Jurkat, Clone E6-1 (cell line): ENCODE data around the gene RPS10.
"Not testable (repeated sequence)": the region's sequence is repeated elsewhere in the genome, so short reads cannot be mapped to it uniquely, and the experiment has no call there.

Experiments used
- DNase-seq: peaks from one replicate; pipeline ENCODE4 v3.0.0-alpha.2; 2011; ENCODE audit warnings: low read depth, low spot score
- H3K4me3 ChIP-seq: 2 replicates; pipeline ENCODE4 v1.5.1; 2011; ENCODE audit warnings: mild to moderate bottlenecking, low read length, control low read depth, moderate library complexity

The RPS10 gene

DNA sequence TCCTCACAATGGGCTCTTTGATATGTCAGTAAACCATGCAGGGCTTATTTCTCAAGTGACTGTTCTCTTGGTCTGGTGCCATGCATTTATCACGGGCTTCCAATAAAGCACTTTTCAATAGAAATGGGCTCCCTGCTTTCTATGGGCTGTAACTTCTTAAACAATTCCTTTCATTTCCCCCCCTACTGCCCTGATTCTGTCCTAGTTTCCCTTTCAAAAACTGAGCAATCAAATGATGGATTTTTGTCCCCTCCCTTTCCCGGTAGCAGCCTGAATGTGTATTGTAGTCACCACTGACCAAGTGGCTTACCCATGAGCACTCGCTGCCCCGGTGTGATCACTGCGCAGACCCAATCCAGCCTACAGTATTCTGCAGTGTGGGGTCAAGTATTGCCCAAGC lies 13.9 kb downstream of the RPS10 start:
- H3K4me3 ChIP-seq, result no peak overlapping the region
- DNase-seq, result no peak

DNA sequence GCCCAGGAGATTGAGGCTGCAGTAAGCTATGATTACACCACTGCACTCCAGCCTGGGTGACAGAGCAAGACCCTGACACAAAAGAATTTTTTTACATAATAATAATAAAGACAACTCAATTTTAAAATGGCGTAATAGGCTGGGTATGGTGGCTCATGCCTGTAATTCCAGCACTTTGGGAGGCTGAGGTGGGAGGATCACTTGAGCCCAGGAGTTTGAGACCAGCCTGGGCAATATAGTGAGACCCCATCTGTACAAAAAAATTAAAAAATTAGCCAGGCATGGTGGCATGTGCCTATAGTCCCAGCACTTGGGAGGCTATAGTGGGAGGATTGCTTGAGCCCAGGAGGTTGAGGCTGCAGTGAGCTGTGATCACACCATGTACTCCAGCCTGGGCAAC lies 18.0 kb downstream of the RPS10 start:
- not testable (repeated sequence) for DNase-seq, H3K4me3 ChIP-seq

DNA sequence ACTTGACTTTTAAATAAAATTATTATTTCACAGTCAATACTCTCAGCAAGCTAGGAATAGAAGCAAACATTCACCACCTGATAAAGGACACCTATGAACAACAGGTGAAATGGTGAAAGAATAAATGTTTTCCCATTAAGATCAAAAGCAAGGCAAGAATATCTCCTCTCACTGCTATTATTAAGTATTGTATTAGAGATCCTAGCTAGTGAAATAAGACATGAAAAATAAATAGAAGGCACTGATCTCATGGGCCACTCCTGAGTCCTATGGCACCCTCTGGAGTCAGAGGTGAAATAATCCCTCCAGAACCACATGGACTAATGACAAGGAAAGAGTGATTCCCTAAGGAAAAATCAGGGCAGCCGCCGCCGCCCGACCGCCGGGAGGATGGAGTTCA lies 29.4 kb downstream of the RPS10 start:
- no peak overlapping the region for H3K4me3 ChIP-seq
- no peak for DNase-seq

DNA sequence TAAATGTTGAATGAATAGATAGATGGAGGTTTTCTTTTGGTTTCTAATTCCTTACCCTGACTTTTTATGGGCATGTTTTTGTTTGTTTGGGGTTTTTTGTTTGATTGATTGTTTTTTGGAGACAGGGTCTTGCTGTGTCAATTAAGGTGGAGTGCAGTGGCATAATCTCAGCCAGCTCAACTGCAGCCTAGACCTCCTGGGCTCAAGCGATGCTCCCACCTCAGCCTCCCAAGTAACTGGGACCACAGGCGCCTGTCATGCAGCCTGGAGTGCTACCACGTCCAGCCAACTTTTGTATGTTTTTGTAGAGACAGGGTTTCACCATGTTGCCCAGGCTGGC lies 31.9 kb downstream of the RPS10 start:
- no peak overlapping the region for H3K4me3 ChIP-seq
- DNase-seq, result no peak

DNA sequence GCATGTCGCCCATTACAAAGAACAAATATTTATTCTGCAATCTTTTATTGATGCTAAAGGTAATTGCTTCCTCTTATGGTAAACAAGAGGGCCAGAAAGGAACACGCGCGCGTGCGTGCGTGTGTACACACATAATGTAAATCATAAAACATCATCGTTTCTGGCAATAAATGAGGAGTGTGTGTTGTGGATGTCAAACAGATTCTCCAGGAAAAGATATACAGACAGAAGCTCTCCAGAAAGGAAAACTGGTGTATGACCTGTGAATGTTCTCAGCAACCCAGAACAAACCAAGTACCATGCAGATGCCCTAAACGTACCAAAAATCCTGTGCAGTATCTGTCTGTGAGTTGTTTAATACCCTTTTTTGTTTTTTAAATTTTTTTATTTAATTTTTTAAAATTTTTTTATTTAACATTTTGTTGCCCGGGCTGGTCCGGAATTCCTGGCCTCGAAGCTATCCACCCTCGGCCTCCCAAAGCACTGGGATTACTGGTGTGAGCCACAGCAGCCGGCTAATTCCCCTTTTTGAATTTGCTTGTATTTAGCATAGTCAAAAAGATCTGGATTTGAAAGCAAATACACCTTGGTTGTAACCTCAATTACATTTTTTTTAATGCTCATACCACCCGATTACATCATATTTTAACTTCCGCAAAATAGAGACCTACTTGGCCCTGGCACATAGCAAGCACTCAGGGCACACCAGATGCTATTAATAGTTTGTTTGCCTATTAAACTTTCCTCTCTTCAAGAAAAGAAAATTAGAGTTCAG lies 32.5 kb downstream of the RPS10 start:
- DNase-seq, result no peak
- peak overlapping the region; percentile 78 for H3K4me3 ChIP-seq

DNA sequence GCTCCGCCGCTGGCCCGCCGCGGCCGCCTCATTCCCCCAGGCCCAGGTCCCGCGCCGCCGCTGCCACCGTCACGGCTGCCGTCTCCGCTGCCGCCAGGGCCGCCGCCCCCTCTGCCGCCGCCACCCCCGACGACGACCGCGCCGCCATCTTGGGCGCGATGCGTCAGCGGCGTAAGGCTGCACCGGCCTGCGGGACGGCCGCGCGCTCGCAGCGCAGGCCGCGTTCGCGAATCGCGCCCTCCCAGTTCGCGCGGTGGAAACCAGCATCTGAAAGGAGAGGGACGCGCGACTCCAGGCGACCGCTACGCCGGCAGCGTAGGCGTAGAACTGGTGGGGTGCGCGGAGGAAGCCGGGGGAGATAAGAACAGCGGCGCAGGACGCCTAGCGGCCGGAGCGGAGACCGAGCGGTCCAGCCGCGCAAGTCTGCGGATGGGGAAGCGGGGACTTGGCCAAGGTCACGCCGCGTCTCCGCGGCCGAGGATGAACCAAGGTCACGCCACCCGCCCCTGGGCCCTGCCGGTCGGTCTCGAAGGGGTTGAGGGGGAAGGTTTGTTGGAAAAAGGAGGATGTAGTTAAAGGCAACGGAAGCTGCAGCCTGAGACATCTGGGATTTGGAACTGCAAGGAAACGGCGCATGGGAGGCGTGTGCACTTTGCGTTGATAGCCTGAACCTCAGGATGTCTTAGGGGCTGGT lies 33.2 kb downstream of the RPS10 start, which contains the start of gene NUDT3:
Gene NUDT3, minus strand, starts transcription at position 173 of the 694 bp plus-strand sequence. CDS start 307 bp downstream, outside the sequence.
- peak within 1 kb of the TSS; percentile 78 for H3K4me3 ChIP-seq

DNA sequence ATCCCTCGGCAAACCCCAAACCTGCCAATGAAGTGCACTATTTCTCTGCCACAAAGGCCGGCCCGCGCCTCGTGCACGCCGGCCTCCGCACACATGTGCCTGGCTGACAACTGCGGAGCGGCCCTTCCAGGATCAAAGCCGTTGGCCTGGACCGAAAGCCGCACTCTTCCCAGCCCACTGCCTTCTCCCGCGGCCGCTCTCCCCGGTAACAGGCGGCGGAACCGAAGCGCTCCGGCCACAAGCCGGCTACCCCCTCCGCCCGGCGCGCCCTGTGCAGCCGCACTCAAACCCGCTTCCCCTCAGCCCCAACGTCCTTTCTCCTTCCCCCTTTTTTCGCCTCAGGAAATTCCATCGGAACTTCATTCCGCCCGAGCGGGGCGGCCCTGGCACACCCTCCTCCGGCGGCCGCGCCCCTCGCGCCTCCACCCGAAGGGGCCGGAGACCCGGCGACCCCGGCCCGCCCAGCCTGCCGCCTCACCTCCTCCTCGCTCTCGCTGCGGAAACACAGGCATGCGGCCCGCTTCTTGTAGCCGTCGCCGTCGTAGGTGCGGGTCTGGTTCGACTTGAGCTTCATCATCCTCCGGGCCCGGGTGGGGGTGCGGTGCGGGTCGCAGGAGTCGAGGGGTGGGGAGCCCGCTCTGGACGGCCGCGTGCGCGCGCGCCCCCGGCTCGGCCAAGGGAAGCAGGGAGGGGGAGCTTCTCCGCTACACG lies 33.9 kb downstream of the RPS10 start:
- peak overlapping the region; percentile 74 for H3K4me3 ChIP-seq
- DNase-seq, result peak; percentile 68

More for the DNA sequence above, 33.2 kb downstream of the RPS10 start, which contains the start of gene NUDT3:
- peak; percentile 90 for DNase-seq

DNA sequence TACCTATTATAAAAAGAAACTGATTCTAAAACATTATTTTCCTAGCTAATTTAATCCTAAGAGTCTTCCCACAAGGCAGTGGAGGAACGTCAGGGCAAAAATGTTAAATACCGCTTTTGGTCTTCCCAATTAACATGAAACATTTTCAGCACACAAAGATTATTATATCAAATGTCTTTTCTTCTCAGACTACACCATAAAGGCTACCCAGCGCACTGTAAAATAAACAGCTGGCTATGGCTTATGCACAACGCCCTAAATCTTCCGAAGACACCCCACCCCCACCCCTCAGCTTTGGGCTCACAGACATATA lies 34.4 kb downstream of the RPS10 start:
- peak overlapping the region; percentile 74 for H3K4me3 ChIP-seq
- DNase-seq, result no peak

DNA sequence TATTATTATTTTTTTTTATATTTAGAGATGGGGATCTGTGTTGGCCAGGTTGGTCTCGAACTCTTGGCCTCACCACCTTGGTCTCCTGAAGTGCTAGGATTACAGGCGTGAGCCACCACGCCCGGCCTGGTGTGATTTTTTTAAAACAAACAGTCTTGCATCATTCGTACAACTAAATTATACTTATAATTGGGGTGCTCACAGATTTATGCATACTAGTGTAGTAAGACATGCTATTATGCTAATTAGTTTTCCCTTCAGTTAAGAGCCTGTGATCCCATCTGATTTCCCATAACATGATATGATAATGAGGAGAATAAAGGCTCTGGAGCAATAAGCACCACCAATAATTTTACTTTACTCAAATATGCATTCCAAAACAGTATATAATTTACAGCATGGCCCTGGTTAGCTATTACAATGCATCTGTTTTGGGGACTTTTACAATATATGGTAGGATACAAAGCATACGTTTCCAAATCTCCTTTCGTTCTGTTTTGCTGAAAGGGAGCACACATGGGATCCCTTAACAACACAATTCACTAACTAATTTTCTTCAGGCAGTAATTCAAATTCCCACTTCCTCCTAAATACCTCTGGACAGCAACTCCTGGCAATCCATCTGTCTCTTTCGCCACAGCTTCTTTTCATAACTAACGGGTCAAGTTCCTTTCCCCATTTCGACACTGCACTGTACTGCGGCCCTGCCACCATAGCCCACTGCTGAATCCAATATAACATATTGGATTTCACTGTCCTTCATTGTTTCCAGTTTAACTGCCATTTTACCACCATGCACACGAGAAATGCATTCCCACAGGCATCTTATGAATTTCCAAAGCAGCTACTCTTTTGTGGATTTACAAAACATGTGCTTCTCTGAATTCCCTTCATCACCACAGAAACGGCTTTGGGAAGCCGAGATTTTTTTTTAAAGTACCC lies 35.1 kb downstream of the RPS10 start:
- H3K4me3 ChIP-seq, result peak overlapping the region; percentile 74
- no peak for DNase-seq

DNA sequence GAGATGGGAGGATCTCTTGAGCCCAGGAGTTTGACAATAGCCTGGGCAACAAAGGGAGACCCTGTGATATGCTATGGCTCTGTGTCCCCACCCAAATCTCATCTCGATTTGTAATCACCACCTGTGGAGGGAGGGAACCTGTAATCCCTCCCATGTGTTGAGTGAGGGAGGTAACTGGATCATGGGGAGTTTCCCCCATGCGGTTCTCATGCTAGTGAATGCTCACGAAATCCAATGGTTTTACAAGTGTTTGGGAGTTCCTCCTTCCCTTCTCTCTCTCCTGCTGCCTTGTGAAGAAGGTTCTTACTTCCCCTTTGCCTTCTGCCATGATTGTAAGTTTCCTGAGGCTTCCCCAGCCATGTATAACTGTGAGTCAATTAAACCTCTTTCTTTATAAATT lies 36.8 kb downstream of the RPS10 start:
- H3K4me3 ChIP-seq, result no peak overlapping the region
- no peak for DNase-seq

DNA sequence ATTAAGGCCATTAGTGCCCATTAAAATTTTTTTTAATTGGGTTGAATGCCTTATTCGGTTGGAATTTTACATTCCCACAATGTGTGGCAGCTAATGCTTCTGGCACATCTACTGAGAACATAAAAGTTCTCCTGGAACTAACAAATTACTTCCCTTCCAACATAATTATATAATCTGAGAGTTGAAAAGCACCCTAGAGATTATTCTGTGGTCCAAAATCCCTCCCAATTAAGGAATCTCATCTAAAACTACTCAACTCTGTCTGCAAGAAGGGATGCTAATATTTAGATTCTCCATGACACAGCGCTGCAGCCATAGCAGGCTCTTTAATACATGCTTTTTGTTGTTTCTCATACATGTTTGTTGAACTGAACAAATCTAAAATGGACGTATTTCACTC lies 37.4 kb downstream of the RPS10 start:
- DNase-seq, result no peak
- no peak overlapping the region for H3K4me3 ChIP-seq

DNA sequence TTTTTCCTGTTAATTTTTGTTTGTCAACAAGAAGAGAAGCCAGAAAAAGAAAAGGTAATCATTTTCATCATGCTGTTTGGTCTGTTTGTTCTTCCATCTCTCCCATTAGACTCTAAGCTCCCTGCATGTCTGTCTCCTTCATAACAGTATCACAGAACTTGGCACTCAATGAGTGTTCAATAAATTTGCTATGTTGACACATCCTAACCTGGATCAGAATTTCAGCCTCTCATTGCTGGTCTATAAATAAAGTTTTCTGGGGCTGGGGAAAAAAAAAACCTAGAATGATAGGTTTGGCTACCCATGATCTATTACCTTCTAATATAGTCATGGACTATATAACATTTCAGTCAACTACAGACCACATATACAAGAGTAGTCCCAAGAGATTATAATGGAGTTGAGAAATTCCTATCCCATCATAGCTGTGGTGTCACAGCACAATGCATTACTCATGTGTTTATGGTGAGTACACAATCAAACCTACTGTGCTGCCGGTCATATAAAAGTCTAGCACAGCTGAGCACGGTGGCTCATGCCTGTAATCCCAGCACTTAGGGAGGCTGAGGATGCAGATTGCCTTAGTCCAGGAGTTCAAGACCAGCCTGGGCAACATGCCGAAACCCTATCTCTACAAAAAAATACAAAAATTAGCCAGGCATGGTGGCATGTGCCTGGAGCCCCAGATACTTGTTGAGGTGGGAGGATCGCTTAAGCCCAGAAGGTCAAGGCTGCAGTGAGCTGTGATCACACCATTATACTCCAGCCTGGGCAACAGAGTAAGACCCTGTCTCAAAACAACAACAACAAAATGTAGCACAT lies 39.3 kb downstream of the RPS10 start:
- no peak overlapping the region for H3K4me3 ChIP-seq
- no peak for DNase-seq

DNA sequence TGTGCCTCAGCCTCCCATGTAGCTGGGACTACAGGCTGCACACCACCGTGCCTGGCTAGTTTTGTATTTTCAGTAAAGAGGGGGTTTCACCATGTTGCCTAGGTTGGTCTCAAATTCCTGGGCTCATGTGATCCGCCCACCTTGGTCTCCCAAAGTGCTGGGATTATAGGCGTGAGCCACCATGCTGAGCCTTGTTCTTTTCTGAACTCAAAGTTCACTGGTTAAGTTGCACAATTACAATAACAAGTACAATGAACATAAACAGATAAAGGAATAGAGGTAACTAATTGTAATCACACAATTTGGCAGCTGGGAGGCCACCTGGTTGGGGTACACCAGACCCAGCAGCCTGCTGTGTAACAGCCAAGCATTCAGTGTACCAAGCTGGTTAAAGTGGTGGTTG lies 40.1 kb downstream of the RPS10 start:
- no peak for DNase-seq
- no peak overlapping the region for H3K4me3 ChIP-seq

DNA sequence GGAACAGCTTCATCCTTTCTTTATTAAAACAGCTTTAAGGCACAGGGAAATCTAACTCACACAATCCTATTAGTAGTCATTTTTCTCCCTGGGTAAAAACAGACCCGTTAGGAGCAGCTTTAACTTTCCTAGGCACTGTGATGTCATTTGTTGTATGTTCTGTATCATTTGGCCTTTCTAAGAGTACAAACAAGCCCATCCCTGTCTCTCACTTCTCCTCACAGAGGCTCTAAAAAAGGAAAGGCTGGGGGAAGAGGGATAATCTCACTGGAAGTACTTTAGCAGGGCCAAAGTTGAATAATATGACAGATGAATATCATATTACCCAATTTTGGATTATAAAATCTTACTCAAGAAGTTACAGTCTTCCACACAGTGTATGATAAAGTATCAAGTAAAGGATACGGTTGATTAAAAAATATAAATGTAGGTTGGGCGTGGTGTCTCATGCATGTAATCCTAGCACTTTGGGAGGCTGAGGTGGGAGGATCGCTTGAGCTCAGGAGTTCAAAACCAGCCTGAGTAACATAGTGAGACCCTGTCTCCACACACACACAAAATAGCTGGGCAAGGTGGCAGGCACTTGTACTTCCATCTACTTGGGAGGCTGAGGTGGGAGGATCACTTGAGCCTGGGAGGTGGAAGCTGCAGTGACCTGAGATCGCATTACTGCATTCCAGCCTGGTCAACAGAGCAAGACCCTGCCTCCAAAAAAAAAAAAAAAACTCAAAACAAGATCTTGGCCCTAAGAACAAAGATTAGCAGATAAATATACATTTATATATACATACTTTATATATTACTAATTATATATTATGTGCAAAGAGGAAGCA lies 41.3 kb downstream of the RPS10 start:
- DNase-seq, result no peak
- H3K4me3 ChIP-seq, result no peak overlapping the region

DNA sequence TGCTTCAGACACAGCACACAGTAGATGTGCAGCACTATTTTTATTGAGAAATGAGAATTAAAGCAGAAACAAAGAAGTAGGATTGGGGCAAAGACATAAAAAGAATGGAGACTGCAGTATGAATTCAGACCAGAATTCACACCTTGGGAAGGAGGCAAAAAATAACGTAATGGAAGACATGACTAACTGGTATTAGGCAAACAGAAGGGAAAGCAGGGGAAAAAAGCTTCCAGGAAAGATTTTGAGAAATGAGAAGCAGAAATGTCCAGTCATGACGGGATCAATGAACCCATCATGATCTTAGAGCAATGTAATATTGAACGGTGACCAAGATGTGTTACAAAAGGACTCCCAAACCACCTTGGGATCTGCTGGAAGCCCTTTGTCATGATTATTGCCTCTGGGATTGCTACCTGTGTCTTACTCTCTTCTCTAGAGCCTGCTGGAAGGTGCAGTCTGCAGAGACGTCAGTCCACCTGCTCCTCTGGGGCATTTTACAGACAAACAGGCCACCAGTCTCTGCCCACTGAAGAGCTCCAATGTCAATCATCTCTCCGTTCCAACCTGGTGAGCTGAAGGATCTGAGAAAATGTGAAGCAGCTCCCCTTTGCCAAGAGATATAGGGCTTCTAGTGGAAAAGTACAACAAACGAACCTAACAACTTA lies 42.1 kb downstream of the RPS10 start:
- DNase-seq, result no peak
- H3K4me3 ChIP-seq, result no peak overlapping the region

DNA sequence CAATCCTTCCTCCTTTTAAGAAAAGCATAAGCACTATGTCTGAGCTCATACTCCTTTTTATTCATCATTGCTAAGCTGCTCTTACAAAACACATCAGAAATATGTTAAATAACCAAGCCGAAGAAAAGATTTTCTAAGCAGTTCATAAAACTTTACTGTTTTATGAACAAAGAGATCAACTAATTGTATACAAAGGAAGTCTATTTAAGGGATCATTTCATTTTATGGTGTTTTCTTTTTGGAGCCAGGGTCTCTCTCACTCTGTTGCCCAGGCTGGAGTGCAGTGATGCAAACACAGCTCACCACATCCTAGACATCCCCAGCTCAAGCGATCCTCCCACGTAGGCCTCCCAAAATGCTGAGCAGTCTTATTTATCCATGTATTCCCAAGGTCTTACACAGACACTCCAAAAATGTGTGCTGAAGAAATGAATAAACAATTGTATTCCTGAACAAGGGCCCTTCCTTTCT lies 42.7 kb downstream of the RPS10 start:
- no peak for DNase-seq
- no peak overlapping the region for H3K4me3 ChIP-seq

DNA sequence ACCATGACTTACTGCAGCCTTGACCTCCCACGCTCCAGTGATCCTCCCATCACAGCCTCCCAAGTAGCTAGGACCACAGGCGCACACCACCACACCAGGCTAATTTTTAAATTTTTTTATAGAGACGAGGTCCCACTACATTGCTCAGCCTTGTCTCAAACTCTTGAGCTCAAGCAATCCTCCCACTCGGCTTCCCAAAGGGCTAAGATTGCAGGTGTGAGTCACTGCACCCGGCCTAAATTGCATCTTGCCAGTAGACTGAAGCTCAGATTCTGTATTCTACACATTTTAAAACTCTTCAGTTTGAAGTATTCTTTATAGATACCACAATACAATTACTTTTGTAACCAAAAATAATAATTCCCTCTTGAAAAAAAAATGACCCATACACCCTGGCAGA lies 44.8 kb downstream of the RPS10 start:
- H3K4me3 ChIP-seq, result no peak overlapping the region
- no peak for DNase-seq
